HEK293T (cell line): Measurements from ENCODE around the gene CORO2B.

ENCODE experiments used
- BHLHE40 ChIP-seq: fragments of 450-650 bp; IDR thresholded peaks from 2 replicates; pipeline ENCODE4 v1.6.1; 2016; ENCODE audit warnings: mild to moderate bottlenecking, moderate library complexity, borderline replicate concordance
- ELF4 ChIP-seq: fragments of 450-650 bp; IDR thresholded peaks from 2 replicates; pipeline ENCODE4 v1.6.1; 2017; ENCODE audit warnings: antibody characterized with exemption
- FOXA1 ChIP-seq: fragments of 450-650 bp; IDR thresholded peaks from 2 replicates; pipeline ENCODE4 v1.6.1; 2016; ENCODE audit warnings: mild to moderate bottlenecking
- FOXK2 ChIP-seq: fragments of 450-650 bp; IDR thresholded peaks from 2 replicates; pipeline ENCODE4 v1.6.1; 2016; ENCODE audit warnings: mild to moderate bottlenecking
- FOXM1 ChIP-seq: fragments of 450-650 bp; IDR thresholded peaks from 2 replicates; pipeline ENCODE4 v1.6.1; 2017; ENCODE audit warnings: mild to moderate bottlenecking, borderline replicate concordance
- L3MBTL2 ChIP-seq: fragments of 450-650 bp; conservative IDR thresholded peaks from 2 replicates; pipeline ENCODE4 v1.6.1; 2016; ENCODE audit warnings: mild to moderate bottlenecking
- LEF1 ChIP-seq: fragments of 450-650 bp; IDR thresholded peaks from 2 replicates; pipeline ENCODE4 v1.6.1; 2017; ENCODE audit warnings: mild to moderate bottlenecking, borderline replicate concordance
- NFRKB ChIP-seq: fragments of 450-650 bp; IDR thresholded peaks from 2 replicates; pipeline ENCODE4 v1.6.1; 2016; ENCODE audit warnings: mild to moderate bottlenecking, moderate library complexity
- SP1 ChIP-seq: fragments of 450-650 bp; IDR thresholded peaks from 2 replicates; pipeline ENCODE4 v1.6.1; 2017
- SUZ12 ChIP-seq: fragments of 450-650 bp; IDR thresholded peaks from 2 replicates; pipeline ENCODE4 v1.6.1; 2016; ENCODE audit warnings: mild to moderate bottlenecking
- TARDBP ChIP-seq: fragments of 450-650 bp; IDR thresholded peaks from 2 replicates; pipeline ENCODE4 v1.6.1; 2016
- TF ChIP-seq, protein P1 (sequence below): fragments of 450-650 bp; IDR thresholded peaks from 2 replicates; pipeline ENCODE4 v1.6.1; 2016

GRCh38 chr15:68548364-68548763 lies 30.4 kb upstream of the CORO2B start:
- TF ChIP-seq FOXA1 (no peak), FOXM1 (no peak), ELF4 (no peak), SP1 (no peak), SUZ12 (no peak), TARDBP (no peak), BHLHE40 (no peak), NFRKB (no peak), L3MBTL2 (no peak), LEF1 (no peak), FOXK2 (no peak)
- TF ChIP-seq, protein P1, sequence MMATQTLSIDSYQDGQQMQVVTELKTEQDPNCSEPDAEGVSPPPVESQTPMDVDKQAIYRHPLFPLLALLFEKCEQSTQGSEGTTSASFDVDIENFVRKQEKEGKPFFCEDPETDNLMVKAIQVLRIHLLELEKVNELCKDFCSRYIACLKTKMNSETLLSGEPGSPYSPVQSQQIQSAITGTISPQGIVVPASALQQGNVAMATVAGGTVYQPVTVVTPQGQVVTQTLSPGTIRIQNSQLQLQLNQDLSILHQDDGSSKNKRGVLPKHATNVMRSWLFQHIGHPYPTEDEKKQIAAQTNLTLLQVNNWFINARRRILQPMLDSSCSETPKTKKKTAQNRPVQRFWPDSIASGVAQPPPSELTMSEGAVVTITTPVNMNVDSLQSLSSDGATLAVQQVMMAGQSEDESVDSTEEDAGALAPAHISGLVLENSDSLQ = no peak
